ENCODE measurements around the gene LRCOL1.

The LRCOL1 gene

DNA sequence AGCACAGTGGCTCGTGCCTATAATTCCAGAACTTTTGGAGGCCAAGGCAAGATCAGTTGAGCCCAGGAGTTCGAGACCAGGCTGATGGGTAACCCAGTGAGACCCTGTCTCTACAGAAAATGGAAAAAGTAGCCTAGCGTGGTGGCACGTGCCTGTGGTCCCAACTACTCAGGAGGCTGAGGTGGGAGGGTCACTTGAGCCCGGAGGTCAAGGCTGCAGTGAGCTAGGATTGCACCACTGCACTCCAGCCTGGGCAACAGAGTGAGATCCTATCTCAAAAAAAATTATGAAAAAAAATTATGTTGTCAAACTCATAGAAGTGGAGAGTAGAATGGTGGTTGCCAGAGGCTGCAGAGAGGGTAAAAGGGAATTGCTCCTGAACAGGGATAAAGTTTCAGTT, 3.6 kb upstream of the LRCOL1 start:
- TF ChIP-seq, protein P1, sequence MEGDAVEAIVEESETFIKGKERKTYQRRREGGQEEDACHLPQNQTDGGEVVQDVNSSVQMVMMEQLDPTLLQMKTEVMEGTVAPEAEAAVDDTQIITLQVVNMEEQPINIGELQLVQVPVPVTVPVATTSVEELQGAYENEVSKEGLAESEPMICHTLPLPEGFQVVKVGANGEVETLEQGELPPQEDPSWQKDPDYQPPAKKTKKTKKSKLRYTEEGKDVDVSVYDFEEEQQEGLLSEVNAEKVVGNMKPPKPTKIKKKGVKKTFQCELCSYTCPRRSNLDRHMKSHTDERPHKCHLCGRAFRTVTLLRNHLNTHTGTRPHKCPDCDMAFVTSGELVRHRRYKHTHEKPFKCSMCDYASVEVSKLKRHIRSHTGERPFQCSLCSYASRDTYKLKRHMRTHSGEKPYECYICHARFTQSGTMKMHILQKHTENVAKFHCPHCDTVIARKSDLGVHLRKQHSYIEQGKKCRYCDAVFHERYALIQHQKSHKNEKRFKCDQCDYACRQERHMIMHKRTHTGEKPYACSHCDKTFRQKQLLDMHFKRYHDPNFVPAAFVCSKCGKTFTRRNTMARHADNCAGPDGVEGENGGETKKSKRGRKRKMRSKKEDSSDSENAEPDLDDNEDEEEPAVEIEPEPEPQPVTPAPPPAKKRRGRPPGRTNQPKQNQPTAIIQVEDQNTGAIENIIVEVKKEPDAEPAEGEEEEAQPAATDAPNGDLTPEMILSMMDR (IDR thresholded peaks at IDR 0.05; ENCODE audit: low read depth, low read length, missing control alignments): no peak

DNA sequence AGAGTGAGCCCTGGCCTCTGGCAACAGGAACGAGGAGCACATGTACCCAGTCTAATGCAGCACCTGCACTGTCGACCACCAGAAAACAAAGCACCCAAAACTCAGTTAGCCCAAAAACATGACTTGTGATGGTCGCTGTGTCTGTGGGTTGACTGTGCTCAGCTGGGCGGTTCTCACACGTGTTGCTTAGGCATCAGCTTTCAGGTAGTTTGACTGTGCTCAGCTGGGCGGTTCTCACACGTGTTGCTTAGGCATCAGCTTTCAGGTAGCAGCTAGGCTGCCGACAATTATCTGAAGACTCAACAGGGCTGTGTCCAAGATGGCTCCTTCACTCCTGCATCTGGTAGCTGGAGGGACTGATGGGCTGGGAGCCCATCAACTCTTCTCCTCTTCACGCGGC, 1.2 kb upstream of the LRCOL1 start:
- TF ChIP-seq, protein P1 (IDR thresholded peaks at IDR 0.05; ENCODE audit: low read depth, low read length, missing control alignments): no peak
- in situ Hi-C loops (cut with HindIII; ENCODE audit: low sequenced_read_pairs): no loop called here
- H3K4me3 ChIP-seq (ENCODE audit: low read depth, low read length): no peak overlapping the region
- DNase-seq (ENCODE audit: low read depth): no peak

More for the DNA sequence above, 3.6 kb upstream of the LRCOL1 start:
- no peak overlapping the region for H3K4me3 ChIP-seq (ENCODE audit: low read depth, low read length)
- no peak for DNase-seq (ENCODE audit: low read depth)
- in situ Hi-C loops (cut with HindIII; ENCODE audit: low sequenced_read_pairs): no loop called here

DNA sequence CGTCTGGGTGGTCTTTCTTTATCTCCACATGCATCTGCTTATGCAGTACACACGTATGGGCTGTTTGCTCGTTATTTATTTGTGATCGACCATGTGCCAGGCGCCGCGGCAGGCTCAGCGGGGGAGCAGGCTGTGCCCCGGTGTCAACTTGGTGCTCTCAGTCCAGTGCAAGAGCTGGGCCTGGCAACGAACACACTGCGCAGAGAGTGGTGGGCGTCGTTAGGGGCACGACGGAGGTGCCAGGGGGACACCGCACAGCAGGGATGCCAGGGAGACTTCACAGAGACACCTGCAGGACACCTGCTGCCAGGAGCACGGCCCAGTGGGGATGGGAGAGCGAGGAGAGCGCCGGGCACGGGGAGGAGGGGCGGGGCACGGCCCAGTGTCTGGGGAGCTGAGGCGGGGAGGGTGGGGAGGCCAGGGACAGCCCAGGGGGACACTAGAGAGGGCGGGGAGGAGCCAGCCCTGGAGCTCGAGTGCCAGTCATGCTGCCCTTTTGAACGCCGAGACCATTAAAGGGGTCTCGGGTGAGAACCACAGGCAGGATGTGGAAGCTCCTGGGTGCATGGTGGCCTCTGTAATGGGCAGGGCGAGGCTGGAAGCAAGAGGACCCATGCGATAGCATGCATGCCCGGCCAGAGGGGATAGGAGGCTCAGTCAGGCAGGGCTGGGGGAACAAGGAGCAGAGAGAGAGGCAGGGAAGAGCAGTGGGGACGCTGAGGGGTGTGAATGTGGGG, 652 bp upstream of the LRCOL1 start:
- peak overlapping the region; percentile 27 for H3K4me3 ChIP-seq (ENCODE audit: low read depth, low read length)
- in situ Hi-C loops (cut with HindIII; ENCODE audit: low sequenced_read_pairs): no loop called here

DNA sequence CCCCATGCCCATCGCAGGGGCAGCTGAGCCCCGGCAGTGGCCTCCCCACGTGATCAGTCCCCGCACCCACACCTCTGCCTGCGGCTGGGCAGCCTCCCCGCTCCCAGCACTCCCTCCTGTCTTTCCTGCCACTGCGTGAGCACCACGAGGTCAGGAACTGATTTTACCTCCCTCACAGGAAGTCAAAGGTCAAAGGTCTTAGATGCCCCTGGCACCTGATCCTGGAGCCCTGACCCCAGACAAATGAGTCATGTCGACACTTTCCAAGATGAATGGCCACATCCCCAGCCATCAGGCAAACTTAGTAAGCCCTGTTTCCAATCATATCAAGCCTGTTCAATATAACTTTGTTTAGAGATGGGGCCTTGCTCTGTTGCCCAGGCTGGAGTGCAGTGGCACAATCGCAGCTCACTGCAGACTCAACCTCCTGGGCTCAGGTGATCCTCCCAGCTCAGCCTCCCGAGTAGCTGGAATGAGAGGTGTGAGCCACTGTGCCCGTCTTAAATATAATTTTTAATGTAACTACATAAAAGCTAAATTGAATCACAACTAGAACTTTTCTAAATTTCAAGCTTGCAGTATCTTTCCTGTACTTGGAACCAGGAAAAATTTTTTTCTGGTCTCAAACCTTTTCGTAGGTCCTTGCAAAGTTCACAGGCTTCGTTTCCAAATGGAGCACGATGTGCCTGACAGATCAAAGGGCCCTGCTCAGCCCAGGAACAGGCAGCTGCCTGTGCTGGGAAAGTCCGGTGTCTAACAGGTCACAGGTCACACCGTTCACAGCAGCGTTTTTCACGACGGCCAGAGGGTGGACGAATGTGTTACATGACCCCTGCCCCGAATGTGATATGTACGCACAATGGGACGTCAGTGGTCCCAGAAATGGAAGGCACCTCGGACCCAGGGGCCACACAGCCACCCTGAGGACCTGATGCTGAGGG, 1.9 kb downstream of the LRCOL1 start:
- no peak overlapping the region for H3K4me3 ChIP-seq (ENCODE audit: low read depth, low read length)
- TF ChIP-seq, protein P1 (IDR thresholded peaks at IDR 0.05; ENCODE audit: low read depth, low read length, missing control alignments): no peak
- in situ Hi-C loops (cut with HindIII; ENCODE audit: low sequenced_read_pairs): no loop called here
- DNase-seq (ENCODE audit: low read depth): no peak

More for the DNA sequence above, 652 bp upstream of the LRCOL1 start:
- no peak for DNase-seq (ENCODE audit: low read depth)
- TF ChIP-seq, protein P1 (IDR thresholded peaks at IDR 0.05; ENCODE audit: low read depth, low read length, missing control alignments): no peak

DNA sequence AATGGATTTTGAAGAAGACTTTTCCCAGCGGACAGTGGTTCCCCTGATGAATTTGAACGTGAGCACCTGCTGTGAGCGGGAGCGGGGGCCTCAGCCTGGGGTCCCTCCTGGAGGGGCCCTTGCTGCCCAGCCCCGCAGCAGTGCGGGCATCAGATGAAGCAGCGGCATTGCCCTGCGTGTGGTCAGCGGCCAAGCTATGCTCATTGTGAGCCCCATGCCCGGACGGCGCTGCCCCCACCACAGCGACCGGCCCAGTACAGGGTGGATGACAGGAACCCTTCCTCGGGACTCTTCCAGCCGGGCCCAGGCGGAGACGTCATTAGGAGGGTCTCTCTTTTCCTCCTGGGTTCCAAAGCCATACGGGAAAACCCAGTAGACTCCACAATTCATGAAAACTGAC, 3.5 kb downstream of the LRCOL1 start:
- H3K4me3 ChIP-seq (ENCODE audit: low read depth, low read length): no peak overlapping the region
- in situ Hi-C loops (cut with HindIII; ENCODE audit: low sequenced_read_pairs): no loop called here

DNA sequence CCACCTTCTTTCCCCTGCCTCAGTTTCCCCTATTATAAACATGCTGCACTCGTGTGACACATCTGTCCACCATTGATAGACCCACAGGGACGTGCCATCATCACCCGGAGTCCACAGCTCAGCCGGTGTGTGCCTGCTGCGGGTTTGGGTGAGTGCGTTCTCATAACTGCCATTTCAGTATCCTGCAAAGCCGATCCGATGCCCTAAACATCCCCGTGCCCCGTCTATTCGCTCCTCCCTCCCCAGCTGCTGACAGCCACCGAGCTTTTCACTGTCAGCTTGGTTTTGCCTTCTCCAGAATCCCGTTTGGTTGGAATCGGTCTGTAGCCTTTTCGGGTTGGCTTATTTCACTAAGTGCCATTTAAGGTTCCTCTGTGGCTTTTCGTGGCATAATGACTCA, 3.9 kb downstream of the LRCOL1 start:
- TF ChIP-seq, protein P1 (IDR thresholded peaks at IDR 0.05; ENCODE audit: low read depth, low read length, missing control alignments): no peak
- in situ Hi-C loops (cut with HindIII; ENCODE audit: low sequenced_read_pairs): no loop called here
- no peak for DNase-seq (ENCODE audit: low read depth)
- H3K4me3 ChIP-seq (ENCODE audit: low read depth, low read length): no peak overlapping the region

More for the DNA sequence above, 3.5 kb downstream of the LRCOL1 start:
- no peak for DNase-seq (ENCODE audit: low read depth)
- TF ChIP-seq, protein P1 (IDR thresholded peaks at IDR 0.05; ENCODE audit: low read depth, low read length, missing control alignments): no peak
